CD4-positive, CD25-positive, alpha-beta regulatory T cell (primary cell): ENCODE data around the gene ADAMTS13. TPM values are rescaled to one million over a fixed set of nuclear protein-coding genes. Genes with fewer than 3 reads are reported as not detected.
"Not testable (repeated sequence)": the region's sequence is repeated elsewhere in the genome, so short reads cannot be mapped to it uniquely, and the experiment has no call there.

ENCODE experiments used
- ATAC-seq, 2 donors: fragments of 150-1000 bp; cut with Tn5 transposase; one replicate each; pipeline ENCODE4 v1.10.0; 2021; ENCODE audit warnings: low read depth in 2 of 2, moderate number of reproducible peaks in 2 of 2, moderate library complexity in 1 of 2
- DNase-seq, 3 donors: peaks; one replicate each; pipeline versions ENCODE4 v3.0.0 to v3.0.0-alpha.2; 2012 to 2022; ENCODE audit warnings: mixed read lengths in 1 of 3
- H3K27ac ChIP-seq: one replicate; pipeline ENCODE4 v1.7.0; 2013; ENCODE audit warnings: mild to moderate bottlenecking, low read length; ENCODE audit not compliant: insufficient read depth, poor library complexity, severe bottlenecking
- H3K27me3 ChIP-seq: one replicate; pipeline ENCODE4 v1.7.0; 2013; ENCODE audit warnings: low read length; ENCODE audit not compliant: control insufficient read depth, insufficient read depth
- H3K36me3 ChIP-seq: one replicate; pipeline ENCODE4 v1.7.0; 2013; ENCODE audit warnings: mild to moderate bottlenecking, low read length, moderate library complexity; ENCODE audit not compliant: control insufficient read depth, insufficient read depth
- H3K4me1 ChIP-seq: 2 replicates; pipeline ENCODE4 v1.7.0; 2013; ENCODE audit warnings: mild to moderate bottlenecking, low read length; ENCODE audit not compliant: insufficient read depth, control insufficient read depth, poor library complexity, severe bottlenecking
- H3K4me3 ChIP-seq: one replicate; pipeline ENCODE4 v1.7.0; 2013; ENCODE audit warnings: low read depth, mild to moderate bottlenecking, low read length, moderate library complexity
- H3K9me3 ChIP-seq, 2 experiments: 1 replicate in 1 of 2; 2 replicates in 1 of 2; pipeline ENCODE4 v1.7.0; 2013; ENCODE audit warnings: low read length in 2 of 2, mild to moderate bottlenecking in 1 of 2, moderate library complexity in 1 of 2; ENCODE audit not compliant: control insufficient read depth in 2 of 2
- H3K27ac Mint-ChIP-seq, 3 donors: one replicate each; pipeline ENCODE4 v1.8.0; 2020 to 2022; ENCODE audit warnings: mild to moderate bottlenecking in 3 of 3, mixed read lengths in 3 of 3, moderate library complexity in 2 of 3
- H3K27me3 Mint-ChIP-seq: one replicate; pipeline ENCODE4 v1.8.0; 2022; ENCODE audit warnings: mild to moderate bottlenecking, mixed read lengths
- H3K36me3 Mint-ChIP-seq: one replicate; pipeline ENCODE4 v1.8.0; 2020; ENCODE audit warnings: mixed read lengths
- H3K4me1 Mint-ChIP-seq, 4 donors: one replicate each; pipeline ENCODE4 v1.8.0; 2020 to 2022; ENCODE audit warnings: mixed read lengths in 4 of 4, mild to moderate bottlenecking in 1 of 4
- H3K4me3 Mint-ChIP-seq, 4 donors: one replicate each; pipeline ENCODE4 v1.8.0; 2020 to 2022; ENCODE audit warnings: mild to moderate bottlenecking in 4 of 4, mixed read lengths in 4 of 4, moderate library complexity in 3 of 4
- H3K9me3 Mint-ChIP-seq, 7 donors: one replicate each; pipeline ENCODE4 v1.8.0; 2020 to 2022; ENCODE audit warnings: mixed read lengths in 7 of 7, mild to moderate bottlenecking in 3 of 7, moderate library complexity in 2 of 7
- polyA plus RNA-seq, 4 donors: library from polyadenylated mRNA; unstranded; fragments of 300-500 nt; fragmentation: Illumina TruSeq; gene quantifications; one replicate each; pipeline ENCODE4 v1.2.3, GENCODE V29; 2021
- total RNA-seq: library from RNA; stranded (reverse); gene quantifications from one replicate; pipeline ENCODE4 v1.2.3, GENCODE V29; 2022

The ADAMTS13 gene
- total and polyA plus RNA-seq, 5 donors from 2014 or later = 0.10 to 0.47 TPM; not detected in 3

DNA sequence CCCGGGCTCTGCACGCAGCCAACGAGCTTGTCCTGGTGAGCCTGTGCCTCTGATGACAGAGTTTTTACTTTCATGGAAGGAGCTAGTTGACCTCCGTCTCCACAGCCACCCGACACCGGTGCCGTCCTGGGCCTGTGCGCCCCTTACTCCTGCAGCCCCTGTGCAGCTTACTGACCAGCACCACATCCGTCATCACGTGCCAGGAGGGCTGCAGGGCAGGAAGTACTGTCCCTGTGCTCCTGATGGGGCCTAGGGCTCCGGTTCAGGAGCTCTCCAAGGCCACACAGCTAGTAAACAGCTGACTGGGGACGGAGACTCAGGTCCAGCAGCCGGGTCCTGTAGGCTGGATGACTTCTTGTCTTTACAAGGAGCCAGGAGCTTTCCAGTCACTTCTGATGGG is 35.8 kb upstream of the ADAMTS13 start:
- H3K27me3 ChIP-seq = no peaks in the 10 kb centered on the region
- Mint-ChIP-seq H3K4me1 (no peaks in the 10 kb centered on the region), H3K36me3 (no peaks in the 10 kb centered on the region), H3K4me3 (no peak overlapping the region), H3K27me3 (no peaks in the 10 kb centered on the region), H3K9me3 (peaks cover 0 to 1% (median 0%) of the 10 kb centered on the region in 7 donors), H3K27ac (no peak overlapping the region)
- H3K4me1 ChIP-seq = no peaks in the 10 kb centered on the region
- H3K4me3 ChIP-seq = no peak overlapping the region
- no peaks in the 10 kb centered on the region for H3K9me3 ChIP-seq
- no peak overlapping the region for H3K27ac ChIP-seq
- no peaks in the 10 kb centered on the region for H3K36me3 ChIP-seq
- ATAC-seq (no peak), DNase-seq (no peak)

DNA sequence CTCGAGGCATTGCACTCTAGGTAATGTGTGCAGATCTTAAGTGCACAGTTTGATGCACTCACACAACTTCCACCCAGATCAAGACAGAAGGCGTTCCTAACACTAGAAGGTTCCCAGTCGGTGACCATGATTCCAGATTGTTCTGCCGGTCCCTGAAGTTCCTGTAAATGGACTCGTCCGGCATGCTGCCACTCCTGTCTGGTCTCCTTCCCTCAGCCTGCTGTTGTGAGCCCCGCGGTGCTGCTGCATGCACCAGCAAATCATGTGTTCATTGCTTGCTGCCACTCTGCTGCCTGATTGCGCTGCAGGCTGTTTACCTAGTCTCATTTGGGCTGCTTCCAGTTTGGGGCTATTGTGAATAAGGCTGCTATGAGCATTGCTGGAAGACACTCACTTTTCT is 34.5 kb upstream of the ADAMTS13 start:
- H3K4me1 ChIP-seq = no peaks in the 10 kb centered on the region
- H3K36me3 Mint-ChIP-seq = no peaks in the 10 kb centered on the region
- no peaks in the 10 kb centered on the region for H3K4me1 Mint-ChIP-seq

DNA sequence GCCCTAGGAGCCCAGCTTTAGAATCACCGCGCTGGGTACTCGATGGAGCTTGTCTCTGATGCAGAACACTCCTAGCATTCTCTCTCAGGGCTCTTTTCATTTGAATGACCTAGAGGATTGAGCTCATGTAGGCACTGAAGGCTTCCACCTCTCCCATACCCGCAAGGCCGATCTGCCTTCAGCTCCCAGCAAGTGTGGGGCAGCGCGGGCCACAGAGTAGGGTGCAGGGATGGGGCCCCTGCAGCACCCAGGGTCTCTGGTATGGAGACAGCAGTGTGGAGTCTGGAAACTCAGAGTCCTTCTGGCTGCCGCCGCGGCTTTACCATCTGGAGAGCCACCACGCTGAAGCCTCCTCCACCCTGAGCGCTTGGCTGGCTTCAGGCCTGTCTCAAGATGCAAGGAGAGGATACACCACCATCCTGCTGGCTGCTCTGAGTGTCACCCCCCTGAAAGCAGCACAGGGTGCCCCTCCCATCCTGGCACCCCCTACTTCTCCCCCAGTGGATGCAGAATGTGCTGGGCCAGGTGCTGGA is 33.1 kb upstream of the ADAMTS13 start:
- H3K36me3 Mint-ChIP-seq = no peaks in the 10 kb centered on the region
- H3K27me3 Mint-ChIP-seq = no peaks in the 10 kb centered on the region
- Histone ChIP-seq H3K27ac (no peak overlapping the region), H3K4me1 (no peaks in the 10 kb centered on the region), H3K36me3 (no peaks in the 10 kb centered on the region), H3K9me3 (no peaks in the 10 kb centered on the region), H3K4me3 (no peak overlapping the region), H3K27me3 (no peaks in the 10 kb centered on the region)
- H3K4me1 Mint-ChIP-seq = no peaks in the 10 kb centered on the region
- H3K4me3 Mint-ChIP-seq = no peak overlapping the region
- peak in 1 of 2 donors; percentile 28 for ATAC-seq
- no peak for DNase-seq
- no peak overlapping the region for H3K27ac Mint-ChIP-seq
- peaks cover 0 to 1% (median 0%) of the 10 kb centered on the region in 7 donors for H3K9me3 Mint-ChIP-seq

More for the DNA sequence above, 34.5 kb upstream of the ADAMTS13 start:
- Histone ChIP-seq H3K27me3 (no peaks in the 10 kb centered on the region), H3K4me3 (no peak overlapping the region), H3K9me3 (no peaks in the 10 kb centered on the region), H3K27ac (no peak overlapping the region), H3K36me3 (no peaks in the 10 kb centered on the region)
- H3K4me3 Mint-ChIP-seq = no peak overlapping the region
- no peaks in the 10 kb centered on the region for H3K27me3 Mint-ChIP-seq
- H3K27ac Mint-ChIP-seq = no peak overlapping the region
- ATAC-seq (no peak), DNase-seq (no peak)
- H3K9me3 Mint-ChIP-seq = peaks cover 0 to 1% (median 0%) of the 10 kb centered on the region in 7 donors

DNA sequence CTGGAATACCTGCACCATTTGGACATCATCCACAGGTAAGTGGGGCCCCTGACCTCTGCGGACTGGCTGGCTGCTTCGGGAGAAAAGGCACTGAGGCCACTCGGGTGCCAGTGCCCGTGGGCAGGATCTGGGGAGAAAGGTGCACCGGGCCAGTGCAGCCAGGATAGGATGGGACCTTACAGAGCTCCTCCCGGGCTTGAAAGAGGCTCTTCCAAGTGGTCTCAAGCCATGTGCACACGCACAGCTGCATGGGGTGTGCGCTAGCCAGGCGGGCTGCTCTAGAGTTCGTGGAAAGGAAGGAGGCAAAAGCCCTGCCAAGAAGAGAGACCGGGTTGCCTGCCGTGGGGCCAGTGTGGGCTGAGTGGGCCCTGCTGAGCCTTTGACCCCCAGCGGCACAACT is 32.6 kb upstream of the ADAMTS13 start:
- Histone ChIP-seq H3K4me3 (no peak overlapping the region), H3K4me1 (no peaks in the 10 kb centered on the region), H3K9me3 (no peaks in the 10 kb centered on the region), H3K27me3 (no peaks in the 10 kb centered on the region), H3K27ac (no peak overlapping the region), H3K36me3 (no peaks in the 10 kb centered on the region)
- DNase-seq (no peak), ATAC-seq (no peak)
- Mint-ChIP-seq H3K27ac (no peak overlapping the region), H3K27me3 (no peaks in the 10 kb centered on the region), H3K9me3 (peaks cover 0 to 1% (median 0%) of the 10 kb centered on the region in 7 donors), H3K36me3 (no peaks in the 10 kb centered on the region), H3K4me3 (no peak overlapping the region), H3K4me1 (no peaks in the 10 kb centered on the region)

GRCh38 chr9:133390713-133391112 is 31.5 kb upstream of the ADAMTS13 start:
- no peak overlapping the region for H3K4me3 Mint-ChIP-seq
- H3K27me3 Mint-ChIP-seq = peaks cover 4% of the 10 kb centered on the region
- DNase-seq (no peak), ATAC-seq (no peak)
- H3K4me3 ChIP-seq = no peak overlapping the region
- H3K27ac Mint-ChIP-seq = no peak overlapping the region
- no peaks in the 10 kb centered on the region for H3K9me3 ChIP-seq
- no peaks in the 10 kb centered on the region for H3K4me1 Mint-ChIP-seq
- no peaks in the 10 kb centered on the region for H3K36me3 ChIP-seq
- no peak overlapping the region for H3K27ac ChIP-seq
- H3K36me3 Mint-ChIP-seq = no peaks in the 10 kb centered on the region
- no peaks in the 10 kb centered on the region for H3K4me1 ChIP-seq
- no peaks in the 10 kb centered on the region for H3K27me3 ChIP-seq
- peaks cover 0 to 1% (median 0%) of the 10 kb centered on the region in 7 donors for H3K9me3 Mint-ChIP-seq

DNA sequence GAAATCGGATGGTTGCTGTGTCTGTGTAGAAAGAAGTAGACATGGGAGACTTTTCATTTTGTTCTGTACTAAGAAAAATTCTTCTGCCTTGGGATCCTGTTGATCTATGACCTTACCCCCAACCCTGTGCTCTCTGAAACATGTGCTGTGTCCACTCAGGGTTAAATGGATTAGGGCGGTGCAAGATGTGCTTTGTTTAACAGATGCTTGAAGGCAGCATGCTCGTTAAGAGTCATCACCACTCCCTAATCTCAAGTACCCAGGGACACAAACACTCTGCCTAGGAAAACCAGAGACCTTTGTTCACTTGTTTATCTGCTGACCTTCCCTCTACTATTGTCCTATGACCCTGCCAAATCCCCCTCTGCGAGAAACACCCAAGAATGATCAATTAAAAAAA is 30.7 kb upstream of the ADAMTS13 start:
- H3K4me1 ChIP-seq, H3K4me3 ChIP-seq, ATAC-seq, H3K9me3 Mint-ChIP-seq, DNase-seq, H3K36me3 ChIP-seq, H3K27ac ChIP-seq, H3K9me3 ChIP-seq, H3K36me3 Mint-ChIP-seq, H3K27me3 Mint-ChIP-seq, H3K4me1 Mint-ChIP-seq, H3K4me3 Mint-ChIP-seq, H3K27me3 ChIP-seq, H3K27ac Mint-ChIP-seq: not testable (repeated sequence)

DNA sequence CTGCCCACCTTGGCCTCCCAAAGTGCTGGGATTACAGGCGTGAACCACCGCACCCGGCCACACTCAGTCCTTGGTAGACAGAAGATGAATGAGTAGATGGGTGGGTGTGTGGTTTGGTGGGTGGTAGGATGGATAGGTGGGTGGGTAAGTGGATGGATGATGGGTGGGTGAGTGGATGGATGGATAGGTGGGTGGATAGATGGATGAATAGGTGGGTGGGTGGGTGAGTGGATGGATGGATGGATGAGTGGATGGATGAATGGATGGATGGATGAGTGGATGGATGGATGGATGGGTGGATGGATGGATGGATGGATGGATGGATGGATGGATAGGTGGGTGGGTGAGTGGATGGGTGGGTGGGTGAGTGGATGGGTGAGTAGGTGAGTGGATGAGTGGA is 29.9 kb upstream of the ADAMTS13 start:
- not testable (repeated sequence) for ATAC-seq, H3K27ac Mint-ChIP-seq, H3K27ac ChIP-seq, H3K4me1 ChIP-seq, DNase-seq, H3K27me3 ChIP-seq, H3K36me3 ChIP-seq, H3K36me3 Mint-ChIP-seq, H3K4me3 ChIP-seq, H3K4me3 Mint-ChIP-seq, H3K9me3 Mint-ChIP-seq, H3K27me3 Mint-ChIP-seq, H3K9me3 ChIP-seq, H3K4me1 Mint-ChIP-seq

GRCh38 chr9:133393399-133393798 is 28.8 kb upstream of the ADAMTS13 start:
- no peaks in the 10 kb centered on the region for H3K27me3 ChIP-seq

More at GRCh38 chr9:133393399-133393798, 28.8 kb upstream of the ADAMTS13 start:
- H3K27ac Mint-ChIP-seq = no peak overlapping the region
- H3K4me3 Mint-ChIP-seq = no peak overlapping the region
- Histone ChIP-seq H3K36me3 (no peaks in the 10 kb centered on the region), H3K4me1 (no peaks in the 10 kb centered on the region), H3K9me3 (no peaks in the 10 kb centered on the region), H3K4me3 (no peak overlapping the region), H3K27ac (no peak overlapping the region)
- H3K9me3 Mint-ChIP-seq = peaks cover 0 to 1% (median 0%) of the 10 kb centered on the region in 7 donors
- ATAC-seq (no peak), DNase-seq (no peak)
- peaks cover 0 to 4% (median 0%) of the 10 kb centered on the region in 4 donors for H3K4me1 Mint-ChIP-seq
- H3K27me3 Mint-ChIP-seq = peaks cover 4% of the 10 kb centered on the region
- no peaks in the 10 kb centered on the region for H3K36me3 Mint-ChIP-seq
